ENCODE measurements around the gene SERGEF.

The SERGEF gene

GRCh38 chr11:17745023-17745772 lies 267.6 kb downstream of the SERGEF start:
- Histone ChIP-seq H3K27ac (no peak overlapping the region), H3K36me3 (no peaks in the 10 kb centered on the region), H3K9me3 (no peaks in the 10 kb centered on the region), H3K4me1 (ENCODE audit: control insufficient read depth in 1 of 2, insufficient read depth in 1 of 2, low read depth in 1 of 2, low read length in 1 of 2) (no peaks in the 10 kb centered on the region), H3K27me3 (peaks cover 15% of the 10 kb centered on the region), H3K4me3 (ENCODE audit: low read depth in 1 of 2, low read length in 1 of 2) (no peak overlapping the region)
- no peak for TF ChIP-seq CTCF (IDR thresholded peaks at IDR 0.05)

DNA sequence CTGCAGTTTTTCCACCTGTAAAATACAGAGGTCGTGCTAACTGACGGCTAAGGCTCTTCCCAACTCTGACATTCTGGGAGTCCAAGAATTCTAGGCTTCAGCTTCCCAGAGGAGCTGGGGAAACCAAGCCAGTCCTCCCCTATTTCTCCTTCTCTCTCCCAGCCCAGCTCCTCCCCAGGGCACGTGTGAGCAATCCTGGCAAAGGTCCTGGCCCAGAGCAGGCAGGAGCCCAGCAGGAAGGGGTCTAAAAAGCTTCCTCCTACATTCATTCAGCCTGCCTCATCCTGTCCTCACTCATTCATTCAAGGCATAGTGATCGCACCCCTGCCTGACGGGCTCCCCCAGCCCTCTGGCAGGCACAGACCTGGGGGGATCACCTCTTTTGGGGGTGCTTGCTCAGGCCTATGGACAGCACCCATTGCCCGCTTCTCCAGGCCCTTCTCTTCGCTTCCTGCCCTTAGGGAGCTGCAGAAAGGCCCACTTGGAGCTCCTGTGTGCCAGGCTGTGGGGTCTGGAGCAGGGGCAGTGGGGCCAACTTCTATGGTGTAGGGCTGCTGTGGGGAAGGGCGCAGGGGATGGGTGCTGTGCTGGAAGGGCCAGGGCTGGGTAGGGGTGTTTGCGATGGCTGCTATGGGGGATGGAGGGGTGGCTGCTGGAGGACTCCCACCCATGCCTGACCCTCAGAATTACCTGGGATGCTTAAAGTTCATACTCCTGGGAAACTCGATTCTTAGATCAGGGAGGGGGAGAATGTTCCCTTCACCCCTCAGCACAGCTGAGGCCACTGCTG lies 268.5 kb downstream of the SERGEF start:
- no peak for TF ChIP-seq CTCF (IDR thresholded peaks at IDR 0.05)
- no peak overlapping the region for H3K4me3 ChIP-seq (ENCODE audit: low read depth in 1 of 2, low read length in 1 of 2)
- no peaks in the 10 kb centered on the region for H3K9me3 ChIP-seq
- H3K27me3 ChIP-seq, result peaks cover 24% of the 10 kb centered on the region
- no peaks in the 10 kb centered on the region for H3K36me3 ChIP-seq
- H3K4me1 ChIP-seq (ENCODE audit: control insufficient read depth in 1 of 2, insufficient read depth in 1 of 2, low read depth in 1 of 2, low read length in 1 of 2), result no peaks in the 10 kb centered on the region
- no peak overlapping the region for H3K27ac ChIP-seq

- Histone ChIP-seq H3K4me1 (ENCODE audit: control insufficient read depth in 1 of 2, insufficient read depth in 1 of 2, low read depth in 1 of 2, low read length in 1 of 2) (no peaks in the 10 kb centered on the region), H3K9me3 (no peaks in the 10 kb centered on the region), H3K27ac (no peak overlapping the region), H3K36me3 (no peaks in the 10 kb centered on the region), H3K27me3 (peaks cover 29% of the 10 kb centered on the region), H3K4me3 (ENCODE audit: low read depth in 1 of 2, low read length in 1 of 2) (no peak overlapping the region)
- TF ChIP-seq CTCF (IDR thresholded peaks at IDR 0.05), result no peak
These were observed 269.1 kb downstream of the SERGEF start for GRCh38 chr11:17743808-17744119.

GRCh38 chr11:17743026-17743807 lies 269.6 kb downstream of the SERGEF start:
- Histone ChIP-seq H3K27ac (no peak overlapping the region), H3K36me3 (no peaks in the 10 kb centered on the region), H3K4me1 (ENCODE audit: control insufficient read depth in 1 of 2, insufficient read depth in 1 of 2, low read depth in 1 of 2, low read length in 1 of 2) (no peaks in the 10 kb centered on the region), H3K4me3 (ENCODE audit: low read depth in 1 of 2, low read length in 1 of 2) (no peak overlapping the region), H3K9me3 (no peaks in the 10 kb centered on the region), H3K27me3 (peaks cover 35% of the 10 kb centered on the region)
- TF ChIP-seq CTCF (IDR thresholded peaks at IDR 0.05), result no peak

- no peak overlapping the region for H3K4me3 ChIP-seq (ENCODE audit: low read depth in 1 of 2, low read length in 1 of 2)
- H3K27me3 ChIP-seq, result peaks cover 47% of the 10 kb centered on the region
- no peaks in the 10 kb centered on the region for H3K4me1 ChIP-seq (ENCODE audit: control insufficient read depth in 1 of 2, insufficient read depth in 1 of 2, low read depth in 1 of 2, low read length in 1 of 2)
- no peaks in the 10 kb centered on the region for H3K36me3 ChIP-seq
- no peak for TF ChIP-seq CTCF (IDR thresholded peaks at IDR 0.05)
- no peak overlapping the region for H3K27ac ChIP-seq
- no peaks in the 10 kb centered on the region for H3K9me3 ChIP-seq
These were observed 270.8 kb downstream of the SERGEF start for GRCh38 chr11:17742019-17742418.
